ENCODE results near the gene SLC1A2. TPM values are rescaled to one million over a fixed set of nuclear protein-coding genes. Genes with fewer than 3 reads are reported as not detected.
A peak's percentile ranks its signal among the peaks of the same experiment; 100 is the strongest.

The SLC1A2 gene
- total RNA-seq, 4 donors from 2014 or later, result 0.27 to 0.80 (median 0.79) TPM; not detected in 1

GRCh38 chr11:35211952-35212351, 207.4 kb downstream of the SLC1A2 start:
- DNase-seq, result no peak
- WGBS, 2 donors (ENCODE audit: low coverage in 1 of 2), result 72 to 79% methylated on average over 3 of the region's 3 CpGs
- Histone ChIP-seq H3K4me3 (no peak overlapping the region), H3K27ac (peak overlapping the region in 3 of 4 donors; percentile 19 to 39 (median 31)), H3K36me3 (peaks cover 0 to 17% (median 0%) of the 10 kb centered on the region in 4 donors), H3K4me1 (peaks cover 0 to 10% (median 0%) of the 10 kb centered on the region in 4 donors), H3K9me3 (no peaks in the 10 kb centered on the region), H3K27me3 (no peaks in the 10 kb centered on the region)
- TF ChIP-seq CTCF (IDR thresholded peaks at IDR 0.05), result no peak
- no peak for TF ChIP-seq POLR2AphosphoS5 (IDR thresholded peaks at IDR 0.05)
- no peak for TF ChIP-seq EP300 (IDR thresholded peaks at IDR 0.05; ENCODE audit: low read depth)
- in situ Hi-C loops (cut with MboI; ENCODE audit: low pct_ligation_motif_present in 1 of 4, low pct_unique_long_range_greater_than_20kb in 1 of 4, low sequenced_read_pairs in 3 of 4) (no loop called here), intact Hi-C loops (cut with DNase I; ENCODE audit: low total_unique reads) (no loop called here)

GRCh38 chr11:35210876-35211546, 208.3 kb downstream of the SLC1A2 start:
- no peak overlapping the region for H3K4me3 ChIP-seq
- no peaks in the 10 kb centered on the region for H3K9me3 ChIP-seq
- no peak for TF ChIP-seq CTCF (IDR thresholded peaks at IDR 0.05)
- no peak for TF ChIP-seq POLR2A (IDR thresholded peaks at IDR 0.05)
- TF ChIP-seq POLR2AphosphoS5 (IDR thresholded peaks at IDR 0.05), result no peak
- TF ChIP-seq EP300 (IDR thresholded peaks at IDR 0.05; ENCODE audit: low read depth), result no peak
- no peak for DNase-seq
- in situ Hi-C loops (cut with MboI; ENCODE audit: low pct_ligation_motif_present in 1 of 4, low pct_unique_long_range_greater_than_20kb in 1 of 4, low sequenced_read_pairs in 3 of 4) (no loop called here), intact Hi-C loops (cut with DNase I; ENCODE audit: low total_unique reads) (no loop called here)
- 72 to 78% methylated on average over 3 of the region's 3 CpGs for WGBS, 2 donors (ENCODE audit: low coverage in 1 of 2)
- peaks cover 0 to 10% (median 0%) of the 10 kb centered on the region in 4 donors for H3K4me1 ChIP-seq
- H3K36me3 ChIP-seq, result peaks cover 0 to 10% (median 2%) of the 10 kb centered on the region in 4 donors
- no peak overlapping the region for H3K27ac ChIP-seq
- no peaks in the 10 kb centered on the region for H3K27me3 ChIP-seq

- TF ChIP-seq EP300 (IDR thresholded peaks at IDR 0.05; ENCODE audit: low read depth) (no peak), POLR2A (IDR thresholded peaks at IDR 0.05) (no peak), CTCF (IDR thresholded peaks at IDR 0.05) (no peak), POLR2AphosphoS5 (IDR thresholded peaks at IDR 0.05) (no peak)
- peaks cover 0 to 17% (median 4%) of the 10 kb centered on the region in 4 donors for H3K36me3 ChIP-seq
- H3K4me3 ChIP-seq, result no peak overlapping the region
- no peaks in the 10 kb centered on the region for H3K9me3 ChIP-seq
- in situ Hi-C loops (cut with MboI; ENCODE audit: low pct_ligation_motif_present in 1 of 4, low pct_unique_long_range_greater_than_20kb in 1 of 4, low sequenced_read_pairs in 3 of 4) (no loop called here), intact Hi-C loops (cut with DNase I; ENCODE audit: low total_unique reads) (no loop called here)
- no peaks in the 10 kb centered on the region for H3K27me3 ChIP-seq
- H3K27ac ChIP-seq, result no peak overlapping the region
- no peaks in the 10 kb centered on the region for H3K4me1 ChIP-seq
- no peak for DNase-seq
- 69 to 74% methylated on average over 4 of the region's 4 CpGs for WGBS, 2 donors (ENCODE audit: low coverage in 1 of 2)
Observed at GRCh38 chr11:35208795-35209194, 210.6 kb downstream of the SLC1A2 start.

- no peak for DNase-seq
- Histone ChIP-seq H3K4me1 (no peaks in the 10 kb centered on the region), H3K4me3 (no peak overlapping the region), H3K27ac (no peak overlapping the region), H3K27me3 (no peaks in the 10 kb centered on the region), H3K36me3 (peaks cover 0 to 17% (median 4%) of the 10 kb centered on the region in 4 donors), H3K9me3 (no peaks in the 10 kb centered on the region)
- TF ChIP-seq POLR2AphosphoS5 (IDR thresholded peaks at IDR 0.05), result no peak
- TF ChIP-seq EP300 (IDR thresholded peaks at IDR 0.05; ENCODE audit: low read depth), result no peak
- intact Hi-C loops (cut with DNase I; ENCODE audit: low total_unique reads), result no loop called here
- in situ Hi-C loops (cut with MboI; ENCODE audit: low pct_ligation_motif_present in 1 of 4, low pct_unique_long_range_greater_than_20kb in 1 of 4, low sequenced_read_pairs in 3 of 4), result no loop called here
- 84 to 90% methylated on average over 9 to 10 of the region's 10 CpGs for WGBS, 2 donors (ENCODE audit: low coverage in 1 of 2)
Observed at GRCh38 chr11:35207471-35208403, 211.6 kb downstream of the SLC1A2 start.
